DND-41 (cell line): ENCODE data around the gene SIPA1.

ENCODE experiments used
- ATAC-seq: fragments of 200-7000 bp; cut with Tn5 transposase; 3 replicates; pipeline ENCODE4 v1.9.1; 2021; ENCODE audit warnings: low read depth; ENCODE audit not compliant: insufficient read depth
- DNase-seq: peaks from one replicate; pipeline ENCODE4 v3.0.0-alpha.2; 2020
- H2AFZ ChIP-seq: 2 replicates; pipeline ENCODE4 v1.6.0; 2012; ENCODE audit warnings: low read depth, low read length
- H3K27ac ChIP-seq: 2 replicates; pipeline ENCODE4 v1.5.1; 2012; ENCODE audit warnings: low read length, inconsistent platforms
- H3K27me3 ChIP-seq: fragments of 200-600 bp; sonication (generic); 2 replicates; pipeline ENCODE4 v1.6.0; 2012; ENCODE audit warnings: low read length, mild to moderate bottlenecking, inconsistent platforms; ENCODE audit not compliant: insufficient read depth, poor library complexity
- H3K36me3 ChIP-seq: 2 replicates; pipeline ENCODE4 v1.5.1; 2012; ENCODE audit warnings: low read length, inconsistent platforms; ENCODE audit not compliant: insufficient read depth
- H3K4me1 ChIP-seq: 2 replicates; pipeline ENCODE4 v1.5.1; 2012; ENCODE audit warnings: mild to moderate bottlenecking, low read length; ENCODE audit not compliant: insufficient read depth
- H3K4me2 ChIP-seq: 2 replicates; pipeline ENCODE4 v1.6.0; 2012; ENCODE audit warnings: mild to moderate bottlenecking, moderate library complexity, low read length, inconsistent platforms; ENCODE audit not compliant: insufficient read depth
- H3K4me3 ChIP-seq, 2 experiments: fragments of 200-600 bp in 1 of 2; shearing (Covaris generic) in 1 of 2; 2 replicates each; pipeline ENCODE4 v1.5.1; 2012 to 2016; ENCODE audit warnings: inconsistent platforms in 2 of 2, low read length in 2 of 2, mild to moderate bottlenecking in 2 of 2, low read depth in 1 of 2, moderate library complexity in 1 of 2
- H3K79me2 ChIP-seq: 2 replicates; pipeline ENCODE4 v1.6.0; 2012; ENCODE audit warnings: low read length, inconsistent platforms; ENCODE audit not compliant: insufficient read depth
- H3K9ac ChIP-seq: 2 replicates; pipeline ENCODE4 v1.6.0; 2012; ENCODE audit warnings: low read depth, mild to moderate bottlenecking, inconsistent platforms, low read length, moderate library complexity
- H3K9me3 ChIP-seq: 2 replicates; pipeline ENCODE4 v1.5.1; 2012; ENCODE audit warnings: low read length, moderate library complexity, mild to moderate bottlenecking, inconsistent platforms; ENCODE audit not compliant: insufficient read depth, severe bottlenecking
- H4K20me1 ChIP-seq: 2 replicates; pipeline ENCODE4 v1.6.0; 2012; ENCODE audit warnings: low read length; ENCODE audit not compliant: insufficient read depth
- EZH2 ChIP-seq: IDR thresholded peaks from 3 replicates; pipeline ENCODE4 v1.6.1; 2012; ENCODE audit warnings: borderline replicate concordance, low read depth, mild to moderate bottlenecking, moderate library complexity, low read length, inconsistent platforms; ENCODE audit not compliant: severe bottlenecking
- TF ChIP-seq, protein P1 (sequence below): IDR thresholded peaks from 2 replicates; pipeline ENCODE4 v1.5.1; 2012; ENCODE audit warnings: borderline replicate concordance, low read length, moderate library complexity, mild to moderate bottlenecking; ENCODE audit not compliant: poor library complexity, severe bottlenecking; ENCODE audit errors: extremely low read depth

SIPA1 gene

DNA sequence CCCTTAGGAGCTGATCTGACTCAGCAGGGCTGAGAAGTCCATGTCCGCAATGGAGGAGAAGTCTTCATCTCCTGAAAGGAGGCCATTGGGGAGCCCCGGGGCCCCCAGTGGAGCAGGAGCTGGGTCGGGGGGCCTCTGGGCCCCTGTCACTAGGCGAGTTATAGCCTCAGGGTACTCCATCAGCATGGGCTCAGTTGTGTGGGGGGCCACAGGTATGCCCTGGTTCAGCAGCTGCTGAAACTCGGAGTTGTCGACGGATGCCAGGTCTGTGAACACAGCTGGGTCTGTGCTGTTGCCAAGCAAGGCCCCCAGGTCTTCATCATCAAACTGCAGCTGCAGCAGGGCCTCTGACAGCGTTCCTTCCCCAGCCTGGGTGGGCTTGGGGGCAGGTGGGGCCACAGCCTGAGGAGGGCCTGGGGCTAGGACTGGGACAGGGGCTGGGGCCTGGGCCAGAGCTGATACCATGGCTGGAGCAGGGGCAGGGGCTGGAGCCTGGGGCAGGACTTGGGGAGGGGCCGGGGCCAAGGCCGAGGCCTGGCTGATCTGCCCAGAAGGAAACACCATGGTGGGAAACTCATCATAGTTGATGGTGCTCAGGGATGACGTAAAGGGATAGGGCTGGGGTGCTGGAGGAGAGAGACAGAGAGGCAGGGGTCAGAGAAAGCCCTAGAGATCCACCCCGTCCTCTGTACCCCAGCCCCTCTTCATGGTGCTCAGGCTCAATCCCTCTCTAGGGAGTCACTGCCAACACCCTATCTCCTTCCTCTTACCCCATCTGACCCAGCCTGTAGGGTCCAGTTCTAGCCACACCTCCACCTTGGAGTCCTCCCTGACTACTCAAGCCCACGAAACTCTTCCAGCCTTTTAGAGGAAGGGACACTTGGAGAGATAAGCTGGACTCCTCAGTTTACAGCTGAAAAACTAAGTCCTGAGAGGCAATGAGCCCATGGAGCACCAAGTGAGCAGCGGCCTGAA lies 16.8 kb downstream of the SIPA1 start:
- ATAC-seq (no peak), DNase-seq (no peak)
- H3K27ac ChIP-seq: 0 out of 2 replicates have a peak overlapping the region, but pooled peaks have one; percentile 91
- peaks cover 41% of the 10 kb centered on the region for H3K4me1 ChIP-seq
- no peak for TF ChIP-seq EZH2
- TF ChIP-seq, protein P1, sequence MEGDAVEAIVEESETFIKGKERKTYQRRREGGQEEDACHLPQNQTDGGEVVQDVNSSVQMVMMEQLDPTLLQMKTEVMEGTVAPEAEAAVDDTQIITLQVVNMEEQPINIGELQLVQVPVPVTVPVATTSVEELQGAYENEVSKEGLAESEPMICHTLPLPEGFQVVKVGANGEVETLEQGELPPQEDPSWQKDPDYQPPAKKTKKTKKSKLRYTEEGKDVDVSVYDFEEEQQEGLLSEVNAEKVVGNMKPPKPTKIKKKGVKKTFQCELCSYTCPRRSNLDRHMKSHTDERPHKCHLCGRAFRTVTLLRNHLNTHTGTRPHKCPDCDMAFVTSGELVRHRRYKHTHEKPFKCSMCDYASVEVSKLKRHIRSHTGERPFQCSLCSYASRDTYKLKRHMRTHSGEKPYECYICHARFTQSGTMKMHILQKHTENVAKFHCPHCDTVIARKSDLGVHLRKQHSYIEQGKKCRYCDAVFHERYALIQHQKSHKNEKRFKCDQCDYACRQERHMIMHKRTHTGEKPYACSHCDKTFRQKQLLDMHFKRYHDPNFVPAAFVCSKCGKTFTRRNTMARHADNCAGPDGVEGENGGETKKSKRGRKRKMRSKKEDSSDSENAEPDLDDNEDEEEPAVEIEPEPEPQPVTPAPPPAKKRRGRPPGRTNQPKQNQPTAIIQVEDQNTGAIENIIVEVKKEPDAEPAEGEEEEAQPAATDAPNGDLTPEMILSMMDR: no peak
- no peak overlapping the region for H3K4me3 ChIP-seq
- H3K79me2 ChIP-seq: peaks cover 18% of the 10 kb centered on the region
- peaks cover 15% of the 10 kb centered on the region for H4K20me1 ChIP-seq
- H2AFZ ChIP-seq: no peak overlapping the region
- no peaks in the 10 kb centered on the region for H3K27me3 ChIP-seq
- H3K4me2 ChIP-seq: peak overlapping the region; percentile 86
- H3K36me3 ChIP-seq: peaks cover 70% of the 10 kb centered on the region
- no peak overlapping the region for H3K9ac ChIP-seq
- no peaks in the 10 kb centered on the region for H3K9me3 ChIP-seq

DNA sequence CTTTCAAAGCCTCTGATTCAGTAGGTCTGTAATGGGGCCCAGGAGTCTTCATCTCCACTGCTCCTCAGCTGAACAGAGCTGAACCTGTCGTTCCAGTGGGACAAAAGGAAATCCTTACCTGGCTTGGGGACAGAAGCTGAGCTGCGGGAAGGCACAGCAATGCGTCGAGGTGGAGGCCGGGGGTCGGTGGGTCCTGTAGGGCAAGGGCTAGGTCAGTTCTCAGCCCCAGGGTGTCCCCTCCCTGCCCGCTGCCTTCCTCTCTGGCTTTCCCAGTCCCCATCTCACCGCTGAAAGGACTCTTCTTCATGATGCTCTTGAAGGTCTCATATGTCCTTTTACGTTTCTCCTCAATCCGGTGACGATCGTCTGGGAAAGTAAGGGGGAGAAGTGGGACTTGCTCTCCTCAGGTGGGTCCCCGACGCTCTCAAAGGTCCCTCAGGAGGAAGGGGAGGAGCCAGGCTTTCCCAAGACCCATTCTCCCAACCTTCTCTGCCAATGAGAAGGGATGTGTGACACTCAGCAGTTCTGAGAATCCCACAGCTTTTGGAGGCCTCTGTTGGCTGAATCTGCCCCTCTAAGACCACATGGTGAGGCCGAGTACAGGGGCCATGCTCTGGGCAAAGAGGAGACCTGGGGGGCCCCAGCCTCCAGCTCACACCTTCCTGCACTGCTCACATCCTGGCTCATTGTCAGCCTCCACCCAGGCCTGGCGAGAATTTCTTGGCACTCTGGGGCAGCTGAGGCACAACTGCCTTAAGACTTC lies 17.9 kb downstream of the SIPA1 start:
- no peak overlapping the region for H3K9ac ChIP-seq
- H3K9me3 ChIP-seq: no peaks in the 10 kb centered on the region
- H3K36me3 ChIP-seq: peaks cover 73% of the 10 kb centered on the region
- no peak overlapping the region for H3K27ac ChIP-seq
- TF ChIP-seq EZH2: no peak
- TF ChIP-seq, protein P1: no peak
- DNase-seq (no peak), ATAC-seq (no peak)
- H2AFZ ChIP-seq: no peak overlapping the region
- no peaks in the 10 kb centered on the region for H3K27me3 ChIP-seq
- H4K20me1 ChIP-seq: peaks cover 22% of the 10 kb centered on the region
- no peak overlapping the region for H3K4me2 ChIP-seq
- peaks cover 48% of the 10 kb centered on the region for H3K4me1 ChIP-seq
- no peak overlapping the region for H3K4me3 ChIP-seq
- peaks cover 27% of the 10 kb centered on the region for H3K79me2 ChIP-seq

- H3K27me3 ChIP-seq: no peaks in the 10 kb centered on the region
- H4K20me1 ChIP-seq: peaks cover 35% of the 10 kb centered on the region
- TF ChIP-seq, protein P1: no peak
- no peak for TF ChIP-seq EZH2
- peaks cover 43% of the 10 kb centered on the region for H3K79me2 ChIP-seq
- no peak for ATAC-seq
- no peak overlapping the region for H3K4me3 ChIP-seq
- no peaks in the 10 kb centered on the region for H3K9me3 ChIP-seq
- no peak overlapping the region for H3K4me2 ChIP-seq
- DNase-seq: no peak
- H2AFZ ChIP-seq: no peak overlapping the region
- peaks cover 52% of the 10 kb centered on the region for H3K4me1 ChIP-seq
- no peak overlapping the region for H3K27ac ChIP-seq
- H3K9ac ChIP-seq: no peak overlapping the region
- peaks cover 80% of the 10 kb centered on the region for H3K36me3 ChIP-seq
Measured at GRCh38 chr11:65657426-65657825, 19.5 kb downstream of the SIPA1 start.
